D721Med (cell line): ENCODE data around the gene EIF1B.

ENCODE experiments used
- DNase-seq: peaks from one replicate; pipeline ENCODE4 v3.0.0; 2011; ENCODE audit warnings: low spot score; ENCODE audit not compliant: insufficient read length
- FAIRE-seq: peaks from 2 replicates; lab custom pipeline; 2011; peaks lifted over from hg19 to GRCh38; lab: Jason Lieb, UNC
- TF ChIP-seq, protein P1 (sequence below): IDR thresholded peaks from 2 replicates; pipeline ENCODE4 v1.5.1; 2012; ENCODE audit warnings: mild to moderate bottlenecking, control low read depth; ENCODE audit not compliant: insufficient read depth; ENCODE audit errors: missing control alignments

EIF1B gene

DNA sequence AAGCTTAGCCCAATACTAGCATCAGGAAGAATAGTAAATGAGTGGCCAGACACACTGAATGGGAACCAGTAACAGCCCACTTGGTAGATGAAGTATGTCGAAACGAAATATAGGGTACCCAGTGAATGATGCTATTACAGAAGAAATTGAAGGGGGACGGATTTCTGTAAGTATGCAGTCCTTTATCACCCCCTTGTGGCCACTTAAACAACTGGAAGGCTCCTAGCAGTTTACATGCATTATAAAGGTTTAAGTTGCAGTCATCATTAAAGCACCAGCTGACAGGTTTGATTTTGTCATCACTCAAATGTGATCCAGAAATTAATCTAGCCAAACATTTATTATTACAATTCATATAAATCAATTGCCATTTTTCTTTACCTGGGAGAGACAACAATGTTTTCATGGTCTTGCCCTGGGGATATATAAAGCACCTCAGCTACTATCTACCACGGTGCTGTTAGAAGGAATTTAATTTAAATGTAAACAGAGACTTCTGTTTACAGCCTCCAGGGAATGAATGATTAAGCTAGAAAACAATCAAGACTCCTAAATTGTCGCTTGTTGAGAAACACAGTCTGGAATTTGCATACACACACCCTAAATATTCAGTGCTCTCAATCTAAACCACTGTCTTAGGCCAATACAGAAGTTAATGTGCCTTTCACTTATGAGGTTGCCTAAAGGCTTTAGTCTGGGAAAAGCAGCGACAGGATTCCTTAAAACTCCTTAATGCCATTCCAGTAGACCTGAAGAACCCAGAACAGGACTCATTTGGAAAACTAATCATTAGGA lies 7.8 kb downstream of the EIF1B start:
- FAIRE-seq (peak; percentile 90), DNase-seq (no peak)
- TF ChIP-seq, protein P1, sequence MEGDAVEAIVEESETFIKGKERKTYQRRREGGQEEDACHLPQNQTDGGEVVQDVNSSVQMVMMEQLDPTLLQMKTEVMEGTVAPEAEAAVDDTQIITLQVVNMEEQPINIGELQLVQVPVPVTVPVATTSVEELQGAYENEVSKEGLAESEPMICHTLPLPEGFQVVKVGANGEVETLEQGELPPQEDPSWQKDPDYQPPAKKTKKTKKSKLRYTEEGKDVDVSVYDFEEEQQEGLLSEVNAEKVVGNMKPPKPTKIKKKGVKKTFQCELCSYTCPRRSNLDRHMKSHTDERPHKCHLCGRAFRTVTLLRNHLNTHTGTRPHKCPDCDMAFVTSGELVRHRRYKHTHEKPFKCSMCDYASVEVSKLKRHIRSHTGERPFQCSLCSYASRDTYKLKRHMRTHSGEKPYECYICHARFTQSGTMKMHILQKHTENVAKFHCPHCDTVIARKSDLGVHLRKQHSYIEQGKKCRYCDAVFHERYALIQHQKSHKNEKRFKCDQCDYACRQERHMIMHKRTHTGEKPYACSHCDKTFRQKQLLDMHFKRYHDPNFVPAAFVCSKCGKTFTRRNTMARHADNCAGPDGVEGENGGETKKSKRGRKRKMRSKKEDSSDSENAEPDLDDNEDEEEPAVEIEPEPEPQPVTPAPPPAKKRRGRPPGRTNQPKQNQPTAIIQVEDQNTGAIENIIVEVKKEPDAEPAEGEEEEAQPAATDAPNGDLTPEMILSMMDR = peak; percentile 77

DNA sequence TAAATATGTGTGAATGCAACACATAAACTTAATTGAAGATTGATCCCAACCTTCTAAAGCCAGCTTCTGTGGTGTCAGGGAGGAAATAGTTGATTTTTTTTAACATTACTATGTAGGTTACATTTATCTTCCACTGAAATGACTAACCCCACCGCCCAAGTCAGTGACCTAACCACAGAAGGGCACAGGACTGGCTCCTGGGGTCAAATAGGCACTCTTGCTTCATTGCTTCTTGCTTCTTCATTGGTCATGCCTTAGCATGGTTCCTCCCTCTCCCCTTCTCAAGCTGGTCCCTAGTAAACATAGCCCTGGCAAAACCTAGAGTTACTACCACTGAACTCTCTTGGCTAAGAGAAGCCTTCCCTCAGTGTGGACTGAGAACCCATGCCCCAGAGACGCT lies 12.3 kb downstream of the EIF1B start:
- FAIRE-seq = no peak
- no peak for DNase-seq
- TF ChIP-seq, protein P1 = no peak

DNA sequence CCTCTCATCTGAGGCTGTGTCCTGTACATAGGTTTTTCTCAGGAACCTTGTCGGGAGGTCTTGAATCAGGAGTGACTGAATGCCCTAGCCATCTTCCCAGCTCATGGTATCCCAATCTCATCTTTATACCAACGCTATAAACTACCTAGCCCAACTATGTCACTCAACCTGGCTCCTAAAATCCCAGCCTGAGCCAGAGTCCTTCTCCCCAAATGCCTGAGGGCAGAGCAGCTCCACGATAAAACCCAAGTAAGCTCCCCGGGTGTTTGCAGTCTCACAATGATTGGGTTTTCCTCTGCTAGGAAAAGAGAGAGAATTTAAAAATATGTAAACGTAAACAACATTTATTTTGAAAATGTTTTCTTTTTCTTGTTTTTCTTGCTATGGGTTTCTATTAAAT lies 14.4 kb downstream of the EIF1B start:
- DNase-seq = no peak
- FAIRE-seq = no peak
- TF ChIP-seq, protein P1 = no peak

DNA sequence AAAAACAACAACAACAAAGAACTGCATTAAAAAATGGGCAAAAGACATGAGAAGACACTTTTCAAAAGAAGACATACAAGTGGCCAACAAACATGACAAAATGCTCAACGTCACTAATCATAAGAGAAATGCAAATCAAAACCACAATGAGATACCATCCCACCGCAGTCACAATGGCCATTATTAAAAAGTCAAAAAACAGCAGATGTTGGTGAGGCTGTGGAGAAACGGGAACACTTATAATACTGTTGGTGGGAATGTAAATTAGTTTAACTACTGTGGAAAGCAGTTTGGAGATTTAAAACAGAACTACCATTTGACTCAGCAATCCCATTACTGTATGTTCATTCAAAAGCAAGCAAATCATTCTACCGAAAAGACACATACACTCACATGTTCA lies 15.1 kb downstream of the EIF1B start:
- DNase-seq = no peak
- no peak for FAIRE-seq
- TF ChIP-seq, protein P1 = no peak

DNA sequence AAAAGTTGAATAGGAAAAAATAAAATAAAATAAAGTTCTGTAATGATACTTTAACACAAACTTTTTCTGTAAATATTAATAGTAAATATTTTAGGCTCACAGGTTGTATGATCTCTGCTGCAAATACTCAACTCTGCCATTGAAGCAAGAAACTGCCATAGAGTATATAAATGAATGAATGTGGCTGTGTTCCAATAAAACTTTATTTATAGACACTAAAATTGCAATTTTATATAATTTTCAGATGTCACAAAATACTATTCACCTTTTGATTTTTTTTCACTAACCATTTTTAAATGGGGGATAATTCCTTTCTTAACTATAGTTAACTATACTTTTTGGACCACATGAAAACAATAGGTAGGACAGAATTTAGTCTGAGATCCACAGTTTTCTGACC lies 16.0 kb downstream of the EIF1B start:
- no peak for FAIRE-seq
- TF ChIP-seq, protein P1 = no peak
- DNase-seq = no peak

DNA sequence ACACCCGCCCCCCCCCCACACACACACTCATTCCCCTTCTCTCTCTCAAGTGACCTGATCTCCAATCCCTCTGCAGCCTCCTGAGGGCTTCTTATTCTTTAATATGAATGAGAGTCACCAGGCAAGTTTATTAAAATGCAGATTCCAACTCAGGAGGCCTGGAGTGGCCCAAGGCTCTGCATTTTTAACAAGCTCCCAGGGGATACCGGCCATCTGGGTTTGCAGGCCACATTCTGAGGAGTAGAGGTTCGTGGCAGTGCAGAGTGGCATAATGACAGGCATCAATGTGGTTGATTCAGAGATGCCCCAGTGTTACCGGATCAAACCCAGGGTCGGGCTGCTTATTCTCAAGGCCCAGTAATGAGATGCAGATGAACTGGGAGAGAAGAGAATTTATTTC lies 18.9 kb downstream of the EIF1B start:
- DNase-seq = no peak
- FAIRE-seq = no peak
- TF ChIP-seq, protein P1 = no peak

DNA sequence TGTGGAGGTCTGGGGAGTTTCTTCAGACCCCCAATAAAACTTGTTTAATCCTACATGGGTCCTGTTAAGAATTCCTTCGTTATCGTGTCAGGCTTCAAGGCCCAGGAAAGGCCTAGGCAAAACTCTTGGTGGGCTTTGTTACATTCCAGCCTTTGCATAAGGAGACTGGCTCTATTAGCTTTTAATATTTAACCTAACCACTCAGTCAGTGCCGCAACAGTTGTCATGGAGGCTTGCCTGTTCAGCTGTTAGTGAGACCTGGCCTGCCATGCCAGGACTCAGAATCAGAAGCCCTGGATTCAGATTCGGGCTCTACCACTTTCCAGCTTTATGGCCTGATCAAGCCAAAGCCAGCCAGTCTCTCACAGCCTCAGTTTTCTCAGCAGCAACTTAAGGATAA lies 19.6 kb downstream of the EIF1B start:
- DNase-seq = no peak
- no peak for FAIRE-seq

More for the DNA sequence above, 19.6 kb downstream of the EIF1B start:
- TF ChIP-seq, protein P1 = no peak
